Stimulated activated CD8-positive, alpha-beta memory T cell treated with anti-CD3 and anti-CD28 coated beads, Interleukin-4, amount 100 ng/mL, for 4 hours (primary cell): ENCODE measurements around the gene CDH12.
"Not testable (repeated sequence)": the region's sequence is repeated elsewhere in the genome, so short reads cannot be mapped to it uniquely, and the experiment has no call there.

Source experiments
- DNase-seq, 2 donors: peaks; one replicate each; pipeline ENCODE4 v3.0.0-alpha.2; 2020; ENCODE audit warnings: low read depth in 2 of 2, low spot score in 1 of 2

Gene CDH12

GRCh38 chr5:22774214-22774613 is 78.9 kb downstream of the CDH12 start:
- not testable (repeated sequence) for DNase-seq

- DNase-seq = no peak
These were observed 88.4 kb downstream of the CDH12 start for GRCh38 chr5:22764736-22765135.

GRCh38 chr5:22757776-22758175 is 95.4 kb downstream of the CDH12 start:
- DNase-seq = no peak

- DNase-seq = no peak
These were observed 99.0 kb downstream of the CDH12 start for GRCh38 chr5:22754155-22754554.

- no peak for DNase-seq
These were observed 101.6 kb downstream of the CDH12 start for GRCh38 chr5:22751536-22751935.

GRCh38 chr5:22736443-22737003 is 116.6 kb downstream of the CDH12 start:
- no peak for DNase-seq

- DNase-seq = no peak
These were observed 118.2 kb downstream of the CDH12 start for GRCh38 chr5:22734907-22735306.

- DNase-seq = no peak
These were observed 124.5 kb downstream of the CDH12 start for GRCh38 chr5:22728610-22729009.

GRCh38 chr5:22722491-22722890 is 130.7 kb downstream of the CDH12 start:
- DNase-seq = no peak

GRCh38 chr5:22722056-22722455 is 131.1 kb downstream of the CDH12 start:
- DNase-seq = no peak

GRCh38 chr5:22719842-22720241 is 133.3 kb downstream of the CDH12 start:
- no peak for DNase-seq

GRCh38 chr5:22710660-22711059 is 142.5 kb downstream of the CDH12 start:
- DNase-seq = no peak

GRCh38 chr5:22709743-22710142 is 143.4 kb downstream of the CDH12 start:
- DNase-seq = no peak

GRCh38 chr5:22708770-22709328 is 144.3 kb downstream of the CDH12 start:
- no peak for DNase-seq

GRCh38 chr5:22706901-22707300 is 146.2 kb downstream of the CDH12 start:
- no peak for DNase-seq

- no peak for DNase-seq
These were observed 153.8 kb downstream of the CDH12 start for GRCh38 chr5:22699319-22699718.

- no peak for DNase-seq
These were observed 160.0 kb downstream of the CDH12 start for GRCh38 chr5:22693121-22693520.

GRCh38 chr5:22683050-22683449 is 170.1 kb downstream of the CDH12 start:
- no peak for DNase-seq

- DNase-seq = no peak
These were observed 174.3 kb downstream of the CDH12 start for GRCh38 chr5:22678886-22679285.

GRCh38 chr5:22673131-22673530 is 180.0 kb downstream of the CDH12 start:
- no peak for DNase-seq

- DNase-seq = no peak
These were observed 183.8 kb downstream of the CDH12 start for GRCh38 chr5:22669345-22669744.

GRCh38 chr5:22665801-22666200 is 187.3 kb downstream of the CDH12 start:
- no peak for DNase-seq

GRCh38 chr5:22663134-22663533 is 190.0 kb downstream of the CDH12 start:
- no peak for DNase-seq
